GM12878 (cell line): ENCODE measurements around the gene HDGF. TPM values are rescaled to one million over a fixed set of nuclear protein-coding genes. Genes with fewer than 3 reads are reported as not detected.

Experiments used
- ATAC-seq: fragments of 200-7000 bp; cut with Tn5 transposase; 3 replicates; pipeline ENCODE4 v1.9.1; 2020; ENCODE audit warnings: mild to moderate bottlenecking, moderate library complexity
- BruUV-seq: library from RNA; stranded (reverse); fragments of 400-500 nt; replicated peaks from 2 replicates; lab custom pipeline; 2021; lab: Mats Ljungman, UMichigan
- CTCF ChIA-PET: fragments of 300-600 bp; sonication (Branson Sonifier 250); formaldehyde crosslinking; extraction: SDS; loops from one replicate; lab custom pipeline; 2021; ENCODE audit warnings: inconsistent platforms; lab: Yijun Ruan, JAX
- POLR2A ChIA-PET: fragments of 350-600 bp; formaldehyde crosslinking; extraction: SDS; loops from one replicate; lab custom pipeline; 2021; ENCODE audit warnings: inconsistent platforms; lab: Charles Lee
- RAD21 ChIA-PET: fragments of 300-600 bp; sonication (Branson Sonifier 250); formaldehyde crosslinking; loops from one replicate; lab custom pipeline; 2023; ENCODE audit warnings: antibody characterized with exemption; ENCODE audit not compliant: unreplicated experiment; lab: Charles Lee
- SMC1A ChIA-PET: fragments of 300-600 bp; sonication (Branson Sonifier 250); formaldehyde crosslinking; loops from one replicate; lab custom pipeline; 2023; ENCODE audit not compliant: unreplicated experiment, uncharacterized antibody; lab: Charles Lee
- DNase-seq: peaks from one replicate; pipeline ENCODE4 v3.0.0-alpha.2; 2011; ENCODE audit warnings: low read depth, low spot score
- FAIRE-seq: peaks from 3 replicates; lab custom pipeline; 2011; peaks lifted over from hg19 to GRCh38; lab: Jason Lieb, UNC
- H2AFZ ChIP-seq: 2 replicates; pipeline ENCODE4 v1.6.0; 2011; ENCODE audit warnings: low read depth, low read length, control low read depth; ENCODE audit not compliant: control insufficient read depth
- H3K27ac ChIP-seq: 2 replicates; pipeline ENCODE4 v1.5.1; 2011; ENCODE audit warnings: control low read depth; ENCODE audit not compliant: control insufficient read depth, insufficient read depth
- H3K27me3 ChIP-seq, 2 experiments: replicated peaks in 1 of 2; 2 replicates each; pipeline versions ENCODE4 v1.6.0 to v1.6.1; 2011; ENCODE audit warnings: low read length in 1 of 2; ENCODE audit not compliant: control insufficient read depth in 2 of 2, insufficient read depth in 2 of 2
- H3K36me3 ChIP-seq, 2 experiments: 2 replicates each; pipeline ENCODE4 v1.5.1; 2011; ENCODE audit warnings: low read length in 1 of 2; ENCODE audit not compliant: control insufficient read depth in 2 of 2, insufficient read depth in 2 of 2
- H3K4me1 ChIP-seq: 2 replicates; pipeline ENCODE4 v1.6.1; 2011; ENCODE audit warnings: mild to moderate bottlenecking, low read length, moderate library complexity, mixed read lengths; ENCODE audit not compliant: control insufficient read depth, insufficient read depth
- H3K4me2 ChIP-seq: 2 replicates; pipeline ENCODE4 v1.6.0; 2011; ENCODE audit warnings: control low read depth; ENCODE audit not compliant: control insufficient read depth, insufficient read depth
- H3K4me3 ChIP-seq: fragments of 200-600 bp; sonication (generic); 2 replicates; pipeline ENCODE4 v1.5.1; 2016
- H3K79me2 ChIP-seq: 2 replicates; pipeline ENCODE4 v1.6.0; 2011; ENCODE audit warnings: low read length; ENCODE audit not compliant: control insufficient read depth, insufficient read depth
- H3K9ac ChIP-seq: 2 replicates; pipeline ENCODE4 v1.8.0; 2011; ENCODE audit warnings: low read length, control low read depth, mixed read lengths; ENCODE audit not compliant: control insufficient read depth, insufficient read depth
- H3K9me3 ChIP-seq: replicated peaks from 3 replicates; pipeline ENCODE4 v1.5.1; 2011; ENCODE audit warnings: mild to moderate bottlenecking, low read length; ENCODE audit not compliant: control insufficient read depth, insufficient read depth
- H4K20me1 ChIP-seq: 2 replicates; pipeline ENCODE4 v1.6.0; 2011; ENCODE audit not compliant: control insufficient read depth, insufficient read depth
- EZH2 ChIP-seq: IDR thresholded peaks from 2 replicates; pipeline ENCODE4 v1.6.1; 2012; ENCODE audit warnings: low read depth, mild to moderate bottlenecking, control low read depth, inconsistent platforms, low read length, borderline replicate concordance; ENCODE audit not compliant: control insufficient read depth
- HDGF ChIP-seq: fragments of 450-650 bp; IDR thresholded peaks from 2 replicates; pipeline ENCODE4 v1.6.1; 2016; ENCODE audit warnings: antibody characterized with exemption
- NR2C2 ChIP-seq: IDR thresholded peaks from 2 replicates; pipeline ENCODE4 v1.6.1; 2011; ENCODE audit warnings: borderline replicate concordance, low read depth; ENCODE audit not compliant: control insufficient read depth, insufficient read length
- PML ChIP-seq: IDR thresholded peaks from 2 replicates; pipeline ENCODE4 v1.6.1; 2012; ENCODE audit warnings: low read length, inconsistent platforms
- RCOR1 ChIP-seq: conservative IDR thresholded peaks from 2 replicates; pipeline ENCODE4 v1.6.1; 2012; ENCODE audit warnings: low read depth, low read length, improper control_type of control experiment
- SMC3 ChIP-seq: IDR thresholded peaks from 2 replicates; pipeline ENCODE4 v1.6.1; 2011; ENCODE audit warnings: low read length, improper control_type of control experiment, borderline replicate concordance
- TARDBP ChIP-seq: IDR thresholded peaks from 2 replicates; pipeline ENCODE4 v1.6.1; 2016; ENCODE audit warnings: borderline replicate concordance
- YBX1 ChIP-seq: fragments of 450-650 bp; IDR thresholded peaks from 2 replicates; pipeline ENCODE4 v1.6.1; 2016; ENCODE audit warnings: antibody characterized with exemption
- ZZZ3 ChIP-seq: IDR thresholded peaks from 2 replicates; pipeline ENCODE4 v1.6.1; 2011; ENCODE audit warnings: low read depth; ENCODE audit not compliant: control insufficient read depth, insufficient read length
- WGBS: methylation state at CpG from one replicate; pipeline ENCODE4 v1.1.6; 2016; ENCODE audit warnings: low lambda C conversion rate; ENCODE audit not compliant: insufficient replicate concordance, insufficient coverage; ENCODE audit errors: missing lambda C conversion rate; 5-methylcytosine and 5-hydroxymethylcytosine counted together
- in situ Hi-C: fragments of 300-500 bp; cut with MboI; formaldehyde crosslinking; loops from 9 replicates; pipeline ENCODE4 v1.14.3; 2018; ENCODE audit warnings: mixed read lengths
- intact Hi-C: fragments of 100-400 bp; cut with micrococcal nuclease; formaldehyde crosslinking; loops from one replicate; pipeline ENCODE4 v1.14.2; 2022; ENCODE audit not compliant: unreplicated experiment
- polyA plus RNA-seq, 11 experiments: library from polyadenylated mRNA; depleted of rRNA in 4 of 11; unstranded in 6 of 11; stranded (reverse) in 5 of 11; fragments of >200 nt; fragmentation: Nextera tagmentation in 4 of 11; fragmentation: Illumina TruSeq in 1 of 11; extraction: Ambion mirVana in 4 of 11; extraction: Trizol in 1 of 11; gene quantifications; 1 replicate in 1 of 11; 2 replicates in 10 of 11; pipeline versions ENCODE4 v1.2.1 to v1.2.3, GENCODE V29; 2011 to 2016; ENCODE audit warnings: inconsistent platforms in 2 of 11, missing spikeins in 2 of 11, low read depth in 1 of 11
- total RNA-seq, 4 experiments: library from RNA; depleted of rRNA in 3 of 4; stranded (reverse); fragments of >200 nt in 3 of 4; fragmentation: Illumina TruSeq in 1 of 4; extraction: Trizol in 1 of 4; gene quantifications; 2 replicates each; pipeline versions ENCODE4 v1.2.1 to v1.2.3, GENCODE V29; 2013 to 2021
- TF ChIP-seq, protein P1 (sequence below): fragments of 450-650 bp; formaldehyde crosslinking; IDR thresholded peaks from 2 replicates; pipeline ENCODE4 v1.4.0; 2022; ENCODE audit warnings: mild to moderate bottlenecking, moderate library complexity
- TF ChIP-seq, protein P2 (sequence below): IDR thresholded peaks from 2 replicates; pipeline ENCODE4 v1.6.1; 2011; ENCODE audit warnings: borderline replicate concordance, low read depth, mild to moderate bottlenecking, moderate library complexity, mixed read lengths, low read length; ENCODE audit not compliant: insufficient read depth; ENCODE audit errors: extremely low read length
- TF ChIP-seq, protein P3 (sequence below): IDR thresholded peaks from 2 replicates; pipeline ENCODE4 v1.6.1; 2012; ENCODE audit warnings: low read length, inconsistent platforms
- TF ChIP-seq, protein P4 (sequence below): fragments of 450-650 bp; IDR thresholded peaks from 2 replicates; pipeline ENCODE4 v1.6.1; 2018; ENCODE audit warnings: borderline replicate concordance, mild to moderate bottlenecking; ENCODE audit not compliant: partially characterized antibody

Gene HDGF
- total and polyA plus RNA-seq, 10 of the 15 experiments (the other 5 are each of a cell fraction or from before 2014, with no cell fraction given), result 28.3 to 372 (median 209) TPM

DNA sequence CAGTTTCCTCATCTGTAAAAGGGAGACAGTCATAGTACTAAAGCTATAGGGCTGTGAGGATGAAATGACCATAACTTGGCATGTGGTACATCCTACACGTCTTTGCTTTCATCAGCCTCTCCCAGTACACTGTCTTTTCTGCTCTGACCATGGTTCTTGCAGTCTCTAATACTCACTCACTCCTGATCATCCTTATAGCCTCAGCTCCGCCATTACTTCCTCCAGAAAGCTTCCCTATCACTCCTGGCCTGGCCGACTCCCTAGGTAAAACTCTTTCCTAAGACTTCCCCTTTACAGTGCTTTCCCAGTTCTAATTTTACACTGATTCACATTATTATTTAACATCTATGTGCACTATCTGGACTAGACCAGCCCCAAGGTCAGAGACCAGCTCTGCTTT lies 5.6 kb downstream of the HDGF start (continued):
- TF ChIP-seq, protein P1, sequence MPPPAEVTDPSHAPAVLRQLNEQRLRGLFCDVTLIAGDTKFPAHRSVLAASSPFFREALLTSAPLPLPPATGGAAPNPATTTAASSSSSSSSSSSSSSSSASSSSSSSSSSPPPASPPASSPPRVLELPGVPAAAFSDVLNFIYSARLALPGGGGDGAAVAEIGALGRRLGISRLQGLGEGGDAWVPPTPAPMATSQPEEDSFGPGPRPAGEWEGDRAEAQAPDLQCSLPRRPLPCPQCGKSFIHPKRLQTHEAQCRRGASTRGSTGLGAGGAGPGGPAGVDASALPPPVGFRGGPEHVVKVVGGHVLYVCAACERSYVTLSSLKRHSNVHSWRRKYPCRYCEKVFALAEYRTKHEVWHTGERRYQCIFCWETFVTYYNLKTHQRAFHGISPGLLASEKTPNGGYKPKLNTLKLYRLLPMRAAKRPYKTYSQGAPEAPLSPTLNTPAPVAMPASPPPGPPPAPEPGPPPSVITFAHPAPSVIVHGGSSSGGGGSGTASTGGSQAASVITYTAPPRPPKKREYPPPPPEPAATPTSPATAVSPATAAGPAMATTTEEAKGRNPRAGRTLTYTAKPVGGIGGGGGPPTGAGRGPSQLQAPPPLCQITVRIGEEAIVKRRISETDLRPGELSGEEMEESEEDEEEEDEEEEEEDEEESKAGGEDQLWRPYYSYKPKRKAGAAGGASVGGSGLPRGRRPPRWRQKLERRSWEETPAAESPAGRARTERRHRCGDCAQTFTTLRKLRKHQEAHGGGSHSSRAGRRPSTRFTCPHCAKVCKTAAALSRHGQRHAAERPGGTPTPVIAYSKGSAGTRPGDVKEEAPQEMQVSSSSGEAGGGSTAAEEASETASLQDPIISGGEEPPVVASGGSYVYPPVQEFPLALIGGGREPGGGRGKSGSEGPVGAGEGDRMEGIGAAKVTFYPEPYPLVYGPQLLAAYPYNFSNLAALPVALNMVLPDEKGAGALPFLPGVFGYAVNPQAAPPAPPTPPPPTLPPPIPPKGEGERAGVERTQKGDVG, result no peak
- no peak for TF ChIP-seq SMC3
- TF ChIP-seq, all 136 proteins: peak for 0

DNA sequence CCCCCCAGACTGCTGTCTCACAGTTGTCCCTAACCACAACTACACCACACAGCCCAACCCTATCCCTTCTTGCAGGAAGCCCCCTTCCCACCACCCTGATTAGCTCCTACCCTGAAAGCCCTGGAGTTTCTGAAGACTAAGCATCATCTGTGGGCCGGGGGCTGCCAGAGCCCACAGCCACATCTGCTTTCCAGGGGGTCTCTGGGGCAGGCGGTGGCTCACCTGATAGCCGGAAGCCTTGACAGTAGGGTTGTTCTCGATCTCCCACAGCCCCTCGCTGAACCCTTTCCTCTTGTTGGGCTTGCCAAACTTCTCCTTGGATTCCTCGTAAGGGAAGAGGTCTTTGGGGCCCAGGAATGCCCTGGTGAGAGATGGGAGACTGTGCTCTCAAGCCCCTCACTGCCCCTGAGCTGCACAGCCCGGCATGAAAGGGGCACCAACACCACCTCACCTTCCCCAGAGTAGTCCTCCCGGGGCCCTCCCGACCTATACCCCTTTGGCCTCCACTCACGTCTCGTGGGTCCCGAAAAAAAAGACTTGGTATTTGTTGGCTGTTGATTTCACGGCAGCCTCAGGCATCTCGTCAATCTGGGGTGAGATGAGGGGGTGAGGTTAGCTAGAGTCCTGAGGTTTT lies 6.6 kb downstream of the HDGF start:
- FAIRE-seq, result no peak
- no TSS peak for BruUV-seq
- Histone ChIP-seq H3K4me2 (no peak overlapping the region), H3K4me1 (peaks cover 20% of the 10 kb centered on the region), H3K27me3 (no peaks in the 10 kb centered on the region), H3K9ac (no peak overlapping the region), H3K36me3 (peaks cover 22 to 23% of the 10 kb centered on the region in 2 experiments), H3K79me2 (peaks cover 60% of the 10 kb centered on the region), H3K4me3 (no peak overlapping the region), H4K20me1 (no peaks in the 10 kb centered on the region), H3K9me3 (no peaks in the 10 kb centered on the region), H3K27ac (no peak overlapping the region), H2AFZ (no peak overlapping the region)
- in situ Hi-C loops (no loop called here), intact Hi-C loops (loop anchor here (10.0 kb wide), 1 partner anchor 240 kb away; the partner anchor contains the start of gene MEF2D)
- POLR2A ChIA-PET, result no interaction called here
- no peak for TF ChIP-seq PML
- no peak for TF ChIP-seq ZZZ3
- no peak for TF ChIP-seq NR2C2
- no peak for TF ChIP-seq RCOR1
- TF ChIP-seq, protein P2, sequence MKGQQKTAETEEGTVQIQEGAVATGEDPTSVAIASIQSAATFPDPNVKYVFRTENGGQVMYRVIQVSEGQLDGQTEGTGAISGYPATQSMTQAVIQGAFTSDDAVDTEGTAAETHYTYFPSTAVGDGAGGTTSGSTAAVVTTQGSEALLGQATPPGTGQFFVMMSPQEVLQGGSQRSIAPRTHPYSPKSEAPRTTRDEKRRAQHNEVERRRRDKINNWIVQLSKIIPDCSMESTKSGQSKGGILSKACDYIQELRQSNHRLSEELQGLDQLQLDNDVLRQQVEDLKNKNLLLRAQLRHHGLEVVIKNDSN, result no peak
- TF ChIP-seq TARDBP, result no peak
- TF ChIP-seq, protein P3, sequence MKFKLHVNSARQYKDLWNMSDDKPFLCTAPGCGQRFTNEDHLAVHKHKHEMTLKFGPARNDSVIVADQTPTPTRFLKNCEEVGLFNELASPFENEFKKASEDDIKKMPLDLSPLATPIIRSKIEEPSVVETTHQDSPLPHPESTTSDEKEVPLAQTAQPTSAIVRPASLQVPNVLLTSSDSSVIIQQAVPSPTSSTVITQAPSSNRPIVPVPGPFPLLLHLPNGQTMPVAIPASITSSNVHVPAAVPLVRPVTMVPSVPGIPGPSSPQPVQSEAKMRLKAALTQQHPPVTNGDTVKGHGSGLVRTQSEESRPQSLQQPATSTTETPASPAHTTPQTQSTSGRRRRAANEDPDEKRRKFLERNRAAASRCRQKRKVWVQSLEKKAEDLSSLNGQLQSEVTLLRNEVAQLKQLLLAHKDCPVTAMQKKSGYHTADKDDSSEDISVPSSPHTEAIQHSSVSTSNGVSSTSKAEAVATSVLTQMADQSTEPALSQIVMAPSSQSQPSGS, result no peak
- no peak for TF ChIP-seq EZH2
- no peak for TF ChIP-seq HDGF
- no peak for TF ChIP-seq YBX1
- TF ChIP-seq, protein P4, sequence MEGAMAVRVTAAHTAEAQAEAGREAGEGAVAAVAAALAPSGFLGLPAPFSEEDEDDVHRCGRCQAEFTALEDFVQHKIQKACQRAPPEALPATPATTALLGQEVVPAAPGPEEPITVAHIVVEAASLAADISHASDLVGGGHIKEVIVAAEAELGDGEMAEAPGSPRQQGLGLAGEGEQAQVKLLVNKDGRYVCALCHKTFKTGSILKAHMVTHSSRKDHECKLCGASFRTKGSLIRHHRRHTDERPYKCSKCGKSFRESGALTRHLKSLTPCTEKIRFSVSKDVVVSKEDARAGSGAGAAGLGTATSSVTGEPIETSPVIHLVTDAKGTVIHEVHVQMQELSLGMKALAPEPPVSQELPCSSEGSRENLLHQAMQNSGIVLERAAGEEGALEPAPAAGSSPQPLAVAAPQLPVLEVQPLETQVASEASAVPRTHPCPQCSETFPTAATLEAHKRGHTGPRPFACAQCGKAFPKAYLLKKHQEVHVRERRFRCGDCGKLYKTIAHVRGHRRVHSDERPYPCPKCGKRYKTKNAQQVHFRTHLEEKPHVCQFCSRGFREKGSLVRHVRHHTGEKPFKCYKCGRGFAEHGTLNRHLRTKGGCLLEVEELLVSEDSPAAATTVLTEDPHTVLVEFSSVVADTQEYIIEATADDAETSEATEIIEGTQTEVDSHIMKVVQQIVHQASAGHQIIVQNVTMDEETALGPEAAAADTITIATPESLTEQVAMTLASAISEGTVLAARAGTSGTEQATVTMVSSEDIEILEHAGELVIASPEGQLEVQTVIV, result no peak
- DNase-seq, result no peak
- no peak for ATAC-seq
- CTCF ChIA-PET, result interaction anchor here (1.4 kb wide), 1 partner anchor 19 kb away, joined by 4 read pairs; no protein-coding TSS in a partner anchor
- SMC1A ChIA-PET, result interaction anchor here (3.5 kb wide), 1 partner anchor 19 kb away, joined by 20 read pairs; no protein-coding TSS in a partner anchor
- 83% methylated on average over 13 of the region's 14 CpGs for WGBS
- RAD21 ChIA-PET, result no interaction called here
